HFFc6 (cell line): ENCODE measurements around the gene KREMEN1. TPM values are rescaled to one million over a fixed set of nuclear protein-coding genes. Genes with fewer than 3 reads are reported as not detected.
A peak's percentile ranks its signal among the peaks of the same experiment; 100 is the strongest.

Experiments
- DNase-seq: peaks from one replicate; pipeline ENCODE4 v3.0.0-alpha.2; 2018
- H3K27ac Mint-ChIP-seq: 2 replicates; pipeline ENCODE4 v1.8.0; 2020; ENCODE audit warnings: mild to moderate bottlenecking, mixed read lengths
- H3K27me3 Mint-ChIP-seq: 2 replicates; pipeline ENCODE4 v1.8.0; 2021; ENCODE audit warnings: mild to moderate bottlenecking, moderate library complexity, mixed read lengths; ENCODE audit not compliant: insufficient read depth
- H3K36me3 Mint-ChIP-seq: 2 replicates; pipeline ENCODE4 v1.8.0; 2021; ENCODE audit warnings: low read depth, mixed read lengths
- H3K4me1 Mint-ChIP-seq: 2 replicates; pipeline ENCODE4 v1.8.0; 2020; ENCODE audit warnings: low read depth, mixed read lengths
- H3K4me3 Mint-ChIP-seq: 2 replicates; pipeline ENCODE4 v1.8.0; 2020; ENCODE audit warnings: mild to moderate bottlenecking, moderate library complexity, mixed read lengths
- H3K9me3 Mint-ChIP-seq: 2 replicates; pipeline ENCODE4 v1.8.0; 2020; ENCODE audit warnings: mild to moderate bottlenecking, mixed read lengths
- CTCF ChIP-seq: fragments of 200-600 bp; sonication (generic); IDR thresholded peaks from 2 replicates; pipeline ENCODE4 v1.5.0; 2021; ENCODE audit warnings: antibody characterized with exemption, mild to moderate bottlenecking
- total RNA-seq, 6 experiments: library from RNA; stranded (reverse); fragmentation: NEBNext Ultra II Directional; extraction: Animal tissue kit (Norgen Biotek cat#: 25700); gene quantifications; 2 replicates in 1 of 6; 3 replicates in 5 of 6; pipeline ENCODE4 v1.2.3, GENCODE V29; 2021

The KREMEN1 gene
- total RNA-seq, 6 experiments from 2014 or later: 0.50 to 1.1 (median 0.59) TPM

GRCh38 chr22:29070490-29070889, 2.3 kb upstream of the KREMEN1 start:
- Mint-ChIP-seq H3K36me3 (no peaks in the 10 kb centered on the region), H3K4me1 (no peaks in the 10 kb centered on the region; the same call in 1 of the 2 replicates), H3K9me3 (no peaks in the 10 kb centered on the region), H3K27ac (no peak overlapping the region), H3K27me3 (peaks cover 36% of the 10 kb centered on the region), H3K4me3 (peak overlapping the region; percentile 79; the same call in 1 of the 2 replicates)
- no peak for TF ChIP-seq CTCF
- no peak for DNase-seq

- no peak for TF ChIP-seq CTCF
- H3K9me3 Mint-ChIP-seq: no peaks in the 10 kb centered on the region
- H3K4me1 Mint-ChIP-seq: no peaks in the 10 kb centered on the region; the same call in 1 of the 2 replicates
- DNase-seq: no peak
- H3K27me3 Mint-ChIP-seq: peaks cover 39% of the 10 kb centered on the region
- H3K4me3 Mint-ChIP-seq: peak overlapping the region; percentile 79
- no peak overlapping the region for H3K27ac Mint-ChIP-seq
- no peaks in the 10 kb centered on the region for H3K36me3 Mint-ChIP-seq
Observed at GRCh38 chr22:29071261-29072045, 1.4 kb upstream of the KREMEN1 start.

GRCh38 chr22:29072193-29072978, 449 bp upstream of the KREMEN1 start:
- no peaks in the 10 kb centered on the region for H3K9me3 Mint-ChIP-seq
- no peaks in the 10 kb centered on the region; the same call in 1 of the 2 replicates for H3K4me1 Mint-ChIP-seq
- H3K36me3 Mint-ChIP-seq: no peaks in the 10 kb centered on the region
- H3K4me3 Mint-ChIP-seq: peak overlapping the region; percentile 75
- DNase-seq: no peak
- no peak overlapping the region for H3K27ac Mint-ChIP-seq
- peaks cover 41% of the 10 kb centered on the region for H3K27me3 Mint-ChIP-seq
- TF ChIP-seq CTCF: no peak

- H3K27me3 Mint-ChIP-seq: peaks cover 46% of the 10 kb centered on the region
- DNase-seq: no peak
- H3K36me3 Mint-ChIP-seq: no peaks in the 10 kb centered on the region
- H3K4me3 Mint-ChIP-seq: peak overlapping the region; percentile 13; the same call in 1 of the 2 replicates
- H3K9me3 Mint-ChIP-seq: no peaks in the 10 kb centered on the region
- TF ChIP-seq CTCF: no peak
- H3K4me1 Mint-ChIP-seq: no peaks in the 10 kb centered on the region; the same call in 1 of the 2 replicates
- H3K27ac Mint-ChIP-seq: no peak overlapping the region
Observed at GRCh38 chr22:29073618-29074275, 912 bp downstream of the KREMEN1 start.

- no peak for TF ChIP-seq CTCF
- Mint-ChIP-seq H3K36me3 (no peaks in the 10 kb centered on the region), H3K4me1 (no peaks in the 10 kb centered on the region; the same call in 1 of the 2 replicates), H3K9me3 (no peaks in the 10 kb centered on the region), H3K4me3 (no peak overlapping the region), H3K27ac (no peak overlapping the region), H3K27me3 (peaks cover 40% of the 10 kb centered on the region)
- DNase-seq: no peak
Observed at GRCh38 chr22:29074276-29074772, 1.5 kb downstream of the KREMEN1 start.
